AG08395 (cell line): ENCODE data around the gene MAEA.
A peak's percentile ranks its signal among the peaks of the same experiment; 100 is the strongest.

ENCODE experiments used
- DNase-seq: peaks from one replicate; pipeline ENCODE4 v3.0.0; 2012; ENCODE audit warnings: mixed read lengths, low spot score

Gene MAEA

DNA sequence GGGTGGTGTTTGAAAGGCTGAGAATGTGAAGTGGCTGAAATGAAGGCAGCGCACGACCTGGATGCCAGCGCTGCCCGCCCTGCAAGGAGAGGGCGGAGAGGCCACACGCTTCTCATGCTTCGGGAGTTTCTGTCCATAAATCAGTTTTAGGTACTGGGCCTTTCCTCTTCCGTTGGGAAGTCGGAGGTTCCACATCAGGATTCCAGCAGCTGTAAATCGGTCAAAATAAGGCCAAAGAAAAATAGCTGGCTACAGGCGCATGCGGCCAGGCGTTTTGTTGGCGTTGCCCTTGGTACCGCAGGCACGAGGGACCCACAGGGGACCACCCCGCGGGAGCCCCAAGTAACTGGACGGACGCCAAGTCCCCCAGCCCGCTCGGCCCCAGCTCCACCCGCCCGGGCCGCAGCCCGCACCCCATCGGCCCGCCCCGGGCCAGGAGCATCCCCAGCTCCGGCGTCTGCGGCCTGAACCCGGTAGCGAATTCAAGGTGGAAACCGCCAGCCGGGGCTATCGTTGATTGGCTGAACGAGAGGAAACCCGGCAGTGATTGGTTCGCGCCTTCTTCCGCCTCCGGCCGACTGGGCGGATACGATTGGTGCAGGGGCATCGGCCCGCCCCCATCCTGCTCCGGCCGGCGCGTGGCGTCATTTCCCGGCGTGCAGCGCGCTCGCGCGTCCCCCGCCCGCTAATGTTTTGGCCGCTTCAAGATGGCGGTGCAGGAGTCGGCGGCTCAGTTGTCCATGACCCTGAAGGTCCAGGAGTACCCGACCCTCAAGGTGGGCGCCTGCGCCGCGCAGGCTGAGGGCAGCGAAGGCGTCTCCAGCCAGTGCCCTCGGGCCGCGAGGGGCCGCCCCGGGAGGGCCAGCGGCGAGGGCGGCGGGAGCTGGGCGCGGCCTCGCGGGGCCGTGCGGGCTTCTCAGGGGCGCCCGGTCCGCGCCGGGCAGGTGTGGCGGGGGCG lies at the start of gene MAEA:
MAEA (plus strand) TSS at position 685 of the 958 bp plus-strand sequence; CDS start at position 708, 23 bp downstream.
- DNase-seq: peak; percentile 100

- DNase-seq: no peak
These were observed 49.8 kb upstream of the MAEA start for GRCh38 chr4:1239950-1240307.

DNA sequence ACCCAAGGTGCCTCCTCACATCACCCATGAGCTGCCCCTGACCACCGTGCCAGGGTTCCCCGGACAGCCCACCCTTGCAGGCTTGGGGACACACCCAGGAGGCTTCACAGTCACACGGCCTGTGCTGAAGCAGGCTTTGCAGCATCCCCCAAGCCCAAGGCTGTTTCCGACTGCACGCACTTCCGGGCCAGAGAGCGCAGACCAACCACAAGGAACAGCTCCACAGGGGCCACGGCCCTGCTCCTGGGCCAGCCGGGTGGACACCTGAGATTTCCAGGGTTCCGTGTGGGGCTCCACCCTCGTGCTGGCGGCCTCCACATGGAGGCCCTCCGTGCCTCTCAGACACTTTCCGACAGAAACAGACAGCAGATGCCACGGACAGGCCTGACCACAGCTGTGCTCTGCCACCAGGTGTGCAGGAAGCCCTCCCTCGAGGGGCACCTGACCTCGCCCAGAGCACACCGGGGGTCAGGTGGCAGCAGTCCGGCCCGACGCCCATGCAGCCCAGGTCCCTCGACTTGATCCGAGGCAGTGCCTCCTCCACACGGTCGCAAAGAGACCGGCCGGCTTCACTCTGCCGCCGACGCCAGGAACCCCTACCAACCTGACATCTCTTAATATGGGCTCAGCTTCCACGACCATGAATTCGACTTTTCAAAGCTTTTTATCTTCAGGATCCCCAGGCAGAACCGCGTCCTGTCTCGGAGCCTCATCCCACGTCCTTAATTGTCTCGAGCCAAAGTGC lies 48.8 kb upstream of the MAEA start:
- no peak for DNase-seq

GRCh38 chr4:1241466-1241935 lies 48.2 kb upstream of the MAEA start:
- no peak for DNase-seq

DNA sequence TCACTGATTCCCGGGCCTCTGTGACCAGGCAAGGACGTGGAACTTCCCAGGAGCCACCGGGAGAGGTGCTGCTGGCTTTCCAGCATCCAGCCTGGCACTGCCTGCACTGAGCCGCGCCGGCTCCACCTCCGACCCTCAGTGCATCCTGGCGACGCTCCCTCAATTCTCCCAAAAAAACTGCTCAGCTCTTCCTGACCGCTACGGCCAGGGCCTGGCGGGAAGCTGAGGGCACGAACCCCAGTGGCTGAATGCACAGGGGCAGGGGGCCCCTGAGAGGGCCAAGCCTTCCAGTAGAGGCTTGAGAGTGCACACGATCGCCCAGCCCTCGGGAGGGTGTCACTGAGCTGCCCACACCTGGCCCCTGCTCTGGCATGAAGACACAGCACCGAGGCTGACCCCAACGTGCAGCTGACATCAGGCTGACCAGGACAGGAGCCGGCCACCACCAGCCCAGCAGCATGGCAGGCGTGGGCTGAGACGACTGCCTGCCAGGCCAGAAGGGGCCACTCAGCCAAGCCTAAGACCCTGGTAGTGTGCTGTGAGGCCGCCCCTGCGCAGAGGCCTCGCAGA lies 47.7 kb upstream of the MAEA start:
- DNase-seq: no peak

GRCh38 chr4:1242506-1243450 lies 46.9 kb upstream of the MAEA start:
- no peak for DNase-seq

DNA sequence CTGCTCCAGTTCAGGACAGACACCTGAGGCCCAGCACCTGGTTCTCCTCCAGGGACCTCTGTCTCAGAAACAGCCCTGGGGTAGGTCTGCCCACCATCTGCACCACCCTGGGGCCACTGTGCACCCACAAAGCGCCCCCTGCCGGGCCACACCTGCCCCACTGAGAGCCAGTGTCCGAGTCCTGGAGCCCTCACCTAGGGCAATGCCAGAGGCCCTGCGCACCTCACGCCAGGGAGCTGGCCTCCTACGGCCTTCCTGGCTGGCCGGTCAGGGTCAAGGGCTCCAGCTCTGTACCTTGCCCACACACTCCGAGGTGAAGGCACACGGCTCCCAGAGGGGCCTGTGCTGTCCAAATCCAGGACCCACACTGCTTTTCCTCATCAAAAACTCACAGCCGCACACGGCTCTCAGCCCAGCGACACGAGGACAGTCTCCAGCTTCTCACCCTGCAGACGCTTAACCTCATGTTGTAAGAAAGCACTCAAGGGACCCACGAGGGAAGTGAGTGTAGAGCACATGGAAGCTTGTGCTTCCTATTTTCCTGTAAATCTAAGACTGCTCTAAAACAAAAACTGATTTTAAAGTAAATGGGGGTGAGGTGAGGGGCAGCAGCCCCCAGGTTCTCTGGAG lies 46.1 kb upstream of the MAEA start:
- DNase-seq: no peak

- peak; percentile 53 for DNase-seq
These were observed 45.4 kb upstream of the MAEA start for GRCh38 chr4:1244081-1244977.

GRCh38 chr4:1244978-1245471 lies 44.7 kb upstream of the MAEA start:
- DNase-seq: no peak

- DNase-seq: no peak
These were observed 44.1 kb upstream of the MAEA start for GRCh38 chr4:1245481-1246051.

- DNase-seq: no peak
These were observed 43.4 kb upstream of the MAEA start for GRCh38 chr4:1246111-1246881.

GRCh38 chr4:1246901-1247863 lies 42.5 kb upstream of the MAEA start:
- no peak for DNase-seq

DNA sequence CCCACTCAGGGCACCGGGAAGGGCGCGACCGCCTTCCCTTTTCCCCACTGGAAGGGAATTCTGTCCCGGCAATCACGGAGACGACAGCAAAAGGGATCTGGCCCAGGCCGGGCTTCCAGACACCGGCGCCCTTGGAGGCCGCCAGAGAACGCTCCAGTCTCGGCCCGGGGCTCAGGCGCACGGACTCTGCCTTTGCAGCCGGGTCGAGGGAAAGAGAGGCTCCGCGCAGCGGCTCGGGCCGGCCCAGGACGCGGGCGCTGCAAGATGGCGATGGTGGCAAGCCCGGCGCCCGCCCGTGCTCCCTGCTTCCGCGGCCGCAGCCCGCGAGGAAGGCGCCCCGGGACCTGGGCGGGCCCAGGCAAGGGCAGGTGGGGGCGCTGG lies 41.8 kb upstream of the MAEA start:
- no peak for DNase-seq

DNA sequence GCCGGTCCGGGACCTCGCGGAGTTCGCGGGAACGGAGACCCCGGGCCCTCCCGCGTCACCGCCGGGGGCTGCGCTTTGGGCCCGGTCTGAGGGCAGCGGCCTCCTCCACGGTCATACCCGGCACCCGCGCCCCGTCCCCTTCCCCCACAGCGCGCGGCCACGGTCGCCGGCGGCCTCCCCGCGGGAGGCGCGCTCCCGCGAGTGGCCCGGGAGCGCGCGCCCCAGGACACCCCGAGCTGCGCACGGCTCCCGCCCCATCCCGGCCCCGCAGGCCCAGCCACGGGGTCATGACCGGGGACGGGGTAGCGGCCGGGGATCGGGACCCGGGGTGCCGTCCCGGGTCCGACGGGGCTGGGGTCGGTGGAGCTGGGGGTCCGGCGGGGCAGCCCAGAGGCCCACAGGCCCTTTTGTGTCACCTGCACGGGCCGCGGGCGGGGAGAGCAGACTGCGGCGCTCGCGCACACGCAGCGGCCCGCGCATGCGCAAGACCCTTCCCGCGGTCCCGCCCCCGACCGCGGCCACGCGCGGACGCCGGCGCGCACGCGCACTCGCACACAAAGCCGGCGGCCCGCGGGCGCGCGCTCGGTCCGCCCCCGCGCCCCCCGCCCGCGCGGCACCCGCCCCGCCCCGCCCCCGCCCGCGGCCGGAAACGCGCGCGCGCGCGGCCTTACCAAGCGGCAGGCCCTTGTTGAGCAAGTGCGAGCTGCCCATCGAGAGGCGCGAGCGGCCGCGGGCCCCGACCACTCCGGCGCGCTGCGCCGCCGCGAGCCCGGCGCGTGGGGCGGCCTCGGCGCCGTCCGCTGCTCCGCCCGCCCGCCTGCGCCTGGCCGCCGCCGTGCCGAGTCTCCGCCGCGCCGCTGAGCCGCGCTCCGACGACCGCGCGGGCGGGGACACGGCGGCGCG lies 41.2 kb upstream of the MAEA start, which contains the start of gene CTBP1:
CTBP1 (minus strand) TSS at position 886 of the 903 bp plus-strand sequence. CDS start 7,799 bp downstream, outside the sequence.
- DNase-seq: peak; percentile 99

- peak; percentile 90 for DNase-seq
These were observed 40.5 kb upstream of the MAEA start for GRCh38 chr4:1249148-1249730.
